ENCODE results near the gene FTL.

Gene FTL

GRCh38 chr19:48947258-48947542 is 17.9 kb upstream of the FTL start:
- no peaks in the 10 kb centered on the region for H3K9me3 ChIP-seq (ENCODE audit: insufficient read depth, low read depth, low read length)
- no peaks in the 10 kb centered on the region for H3K27me3 ChIP-seq (ENCODE audit: insufficient read depth, low read length)
- no peaks in the 10 kb centered on the region for H3K4me1 ChIP-seq (ENCODE audit: insufficient read depth, low read length)
- no peak overlapping the region for H3K4me3 ChIP-seq (ENCODE audit: low read length)
- no peak overlapping the region for H3K27ac ChIP-seq (ENCODE audit: low read length)
- H3K9ac ChIP-seq (ENCODE audit: low read depth, low read length), result no peak overlapping the region
- H3K36me3 ChIP-seq (ENCODE audit: insufficient read depth, low read depth, low read length), result no peaks in the 10 kb centered on the region

- Histone ChIP-seq H3K36me3 (ENCODE audit: insufficient read depth, low read depth, low read length) (no peaks in the 10 kb centered on the region), H3K27me3 (ENCODE audit: insufficient read depth, low read length) (no peaks in the 10 kb centered on the region), H3K4me1 (ENCODE audit: insufficient read depth, low read length) (no peaks in the 10 kb centered on the region), H3K4me3 (ENCODE audit: low read length) (no peak overlapping the region), H3K9me3 (ENCODE audit: insufficient read depth, low read depth, low read length) (no peaks in the 10 kb centered on the region), H3K9ac (ENCODE audit: low read depth, low read length) (no peak overlapping the region), H3K27ac (ENCODE audit: low read length) (no peak overlapping the region)
Observed at GRCh38 chr19:48950159-48950558, 14.9 kb upstream of the FTL start.

- no peaks in the 10 kb centered on the region for H3K27me3 ChIP-seq (ENCODE audit: insufficient read depth, low read length)
- H3K9me3 ChIP-seq (ENCODE audit: insufficient read depth, low read depth, low read length), result no peaks in the 10 kb centered on the region
- peaks cover 7% of the 10 kb centered on the region; the same call in 1 of the 2 replicates for H3K4me1 ChIP-seq (ENCODE audit: insufficient read depth, low read length)
- no peak overlapping the region for H3K4me3 ChIP-seq (ENCODE audit: low read length)
- H3K36me3 ChIP-seq (ENCODE audit: insufficient read depth, low read depth, low read length), result peaks cover 5% of the 10 kb centered on the region; the same call in 1 of the 2 replicates
- no peak overlapping the region for H3K27ac ChIP-seq (ENCODE audit: low read length)
- no peak overlapping the region for H3K9ac ChIP-seq (ENCODE audit: low read depth, low read length)
Observed at GRCh38 chr19:48950830-48951519, 14.1 kb upstream of the FTL start.

GRCh38 chr19:48953141-48953540 is 12.0 kb upstream of the FTL start:
- peaks cover 23% of the 10 kb centered on the region for H3K36me3 ChIP-seq (ENCODE audit: insufficient read depth, low read depth, low read length)
- peaks cover 7% of the 10 kb centered on the region; the same call in 1 of the 2 replicates for H3K4me1 ChIP-seq (ENCODE audit: insufficient read depth, low read length)

GRCh38 chr19:48953990-48954594 is 11.0 kb upstream of the FTL start:
- peak overlapping the region; percentile 73 for H3K27ac ChIP-seq (ENCODE audit: low read length)
- H3K9ac ChIP-seq (ENCODE audit: low read depth, low read length), result peak overlapping the region; percentile 77
- peaks cover 31% of the 10 kb centered on the region for H3K36me3 ChIP-seq (ENCODE audit: insufficient read depth, low read depth, low read length)
- H3K27me3 ChIP-seq (ENCODE audit: insufficient read depth, low read length), result no peaks in the 10 kb centered on the region
- peaks cover 7% of the 10 kb centered on the region; the same call in 1 of the 2 replicates for H3K4me1 ChIP-seq (ENCODE audit: insufficient read depth, low read length)
- H3K4me3 ChIP-seq (ENCODE audit: low read length), result peak overlapping the region; percentile 81
- H3K9me3 ChIP-seq (ENCODE audit: insufficient read depth, low read depth, low read length), result no peaks in the 10 kb centered on the region

More at GRCh38 chr19:48953141-48953540, 12.0 kb upstream of the FTL start:
- H3K4me3 ChIP-seq (ENCODE audit: low read length), result no peak overlapping the region
- no peaks in the 10 kb centered on the region for H3K27me3 ChIP-seq (ENCODE audit: insufficient read depth, low read length)
- no peaks in the 10 kb centered on the region for H3K9me3 ChIP-seq (ENCODE audit: insufficient read depth, low read depth, low read length)
- H3K27ac ChIP-seq (ENCODE audit: low read length), result no peak overlapping the region
- no peak overlapping the region for H3K9ac ChIP-seq (ENCODE audit: low read depth, low read length)

- peak within 1 kb of the TSS; percentile 81 for H3K4me3 ChIP-seq (ENCODE audit: low read length)
- H3K9ac ChIP-seq (ENCODE audit: low read depth, low read length), result peak within 1 kb of the TSS; percentile 92
- H3K4me1 ChIP-seq (ENCODE audit: insufficient read depth, low read length), result peaks cover 7% of the 10 kb centered on the region; the same call in 1 of the 2 replicates
- H3K36me3 ChIP-seq (ENCODE audit: insufficient read depth, low read depth, low read length), result peaks cover 31% of the 10 kb centered on the region
- no peaks in the 10 kb centered on the region for H3K27me3 ChIP-seq (ENCODE audit: insufficient read depth, low read length)
- H3K9me3 ChIP-seq (ENCODE audit: insufficient read depth, low read depth, low read length), result no peaks in the 10 kb centered on the region
- H3K27ac ChIP-seq (ENCODE audit: low read length), result peak within 1 kb of the TSS; percentile 73
Observed at GRCh38 chr19:48954595-48955307, 10.4 kb upstream of the FTL start, which contains the start of gene BAX. Gene BAX, plus strand, starts transcription at chr19:48954875. Its CDS starts 54 bp downstream, at chr19:48954929.

GRCh38 chr19:48955308-48955958 is 9.7 kb upstream of the FTL start:
- H3K4me3 ChIP-seq (ENCODE audit: low read length), result peak overlapping the region; percentile 81
- H3K27me3 ChIP-seq (ENCODE audit: insufficient read depth, low read length), result no peaks in the 10 kb centered on the region
- H3K27ac ChIP-seq (ENCODE audit: low read length), result peak overlapping the region; percentile 53
- H3K4me1 ChIP-seq (ENCODE audit: insufficient read depth, low read length), result peaks cover 7% of the 10 kb centered on the region; the same call in 1 of the 2 replicates
- H3K9ac ChIP-seq (ENCODE audit: low read depth, low read length), result peak overlapping the region; percentile 92
- no peaks in the 10 kb centered on the region for H3K9me3 ChIP-seq (ENCODE audit: insufficient read depth, low read depth, low read length)
- H3K36me3 ChIP-seq (ENCODE audit: insufficient read depth, low read depth, low read length), result peaks cover 32% of the 10 kb centered on the region

- Histone ChIP-seq H3K4me3 (ENCODE audit: low read length) (no peak overlapping the region), H3K4me1 (ENCODE audit: insufficient read depth, low read length) (peaks cover 7% of the 10 kb centered on the region; the same call in 1 of the 2 replicates), H3K27ac (ENCODE audit: low read length) (no peak overlapping the region), H3K27me3 (ENCODE audit: insufficient read depth, low read length) (no peaks in the 10 kb centered on the region), H3K36me3 (ENCODE audit: insufficient read depth, low read depth, low read length) (peaks cover 35% of the 10 kb centered on the region), H3K9ac (ENCODE audit: low read depth, low read length) (no peak overlapping the region), H3K9me3 (ENCODE audit: insufficient read depth, low read depth, low read length) (no peaks in the 10 kb centered on the region)
Observed at GRCh38 chr19:48958006-48958405, 7.1 kb upstream of the FTL start.

GRCh38 chr19:48959341-48960239 is 5.5 kb upstream of the FTL start:
- Histone ChIP-seq H3K9me3 (ENCODE audit: insufficient read depth, low read depth, low read length) (no peaks in the 10 kb centered on the region), H3K27me3 (ENCODE audit: insufficient read depth, low read length) (no peaks in the 10 kb centered on the region), H3K4me3 (ENCODE audit: low read length) (no peak overlapping the region), H3K36me3 (ENCODE audit: insufficient read depth, low read depth, low read length) (peaks cover 35% of the 10 kb centered on the region), H3K4me1 (ENCODE audit: insufficient read depth, low read length) (peaks cover 23% of the 10 kb centered on the region), H3K27ac (ENCODE audit: low read length) (no peak overlapping the region), H3K9ac (ENCODE audit: low read depth, low read length) (no peak overlapping the region)

- Histone ChIP-seq H3K4me3 (ENCODE audit: low read length) (no peak overlapping the region), H3K27ac (ENCODE audit: low read length) (no peak overlapping the region), H3K9me3 (ENCODE audit: insufficient read depth, low read depth, low read length) (no peaks in the 10 kb centered on the region), H3K4me1 (ENCODE audit: insufficient read depth, low read length) (peaks cover 17% of the 10 kb centered on the region), H3K9ac (ENCODE audit: low read depth, low read length) (no peak overlapping the region), H3K27me3 (ENCODE audit: insufficient read depth, low read length) (no peaks in the 10 kb centered on the region), H3K36me3 (ENCODE audit: insufficient read depth, low read depth, low read length) (peaks cover 32% of the 10 kb centered on the region)
Observed at GRCh38 chr19:48961051-48961649, 4.0 kb upstream of the FTL start.
